A549 (cell line): ENCODE measurements around the gene WLS.

Source experiments
- CHD4 ChIP-seq: fragments of 200-600 bp; sonication (generic); IDR thresholded peaks from 2 replicates; pipeline ENCODE4 v1.6.1; 2016; ENCODE audit warnings: antibody characterized with exemption, mild to moderate bottlenecking, borderline replicate concordance
- CTCF ChIP-seq: fragments of >200 bp; sonication (Bioruptor Twin); formaldehyde crosslinking; IDR thresholded peaks from 3 replicates; pipeline ENCODE4 v1.5.1; 2016
- EP300 ChIP-seq, 2 experiments: fragments of >200 bp; sonication (Bioruptor Twin); formaldehyde crosslinking; IDR thresholded peaks; 2 replicates in 1 of 2; 3 replicates in 1 of 2; pipeline ENCODE4 v1.6.1; 2016 to 2017
- HOXB5 ChIP-seq: fragments of 250-450 bp; sonication (Bioruptor Pico); IDR thresholded peaks from 2 replicates; pipeline ENCODE4 v1.5.0; 2020; ENCODE audit warnings: mild to moderate bottlenecking, moderate library complexity
- RAD21 ChIP-seq, 2 experiments: fragments of >200 bp in 1 of 2; sonication (Bioruptor Twin) in 1 of 2; formaldehyde crosslinking in 1 of 2; IDR thresholded peaks in 1 of 2; conservative IDR thresholded peaks in 1 of 2; 2 replicates in 1 of 2; 3 replicates in 1 of 2; pipeline ENCODE4 v1.6.1; 2012 to 2018; ENCODE audit warnings: inconsistent platforms in 1 of 2
- SMC3 ChIP-seq: fragments of >200 bp; sonication (Bioruptor Twin); formaldehyde crosslinking; IDR thresholded peaks from 3 replicates; pipeline ENCODE4 v1.6.1; 2018; ENCODE audit warnings: inconsistent platforms

- TF ChIP-seq CTCF (no peak), RAD21 (conservative IDR thresholded peaks at IDR 0.05 in 1 of 2, IDR thresholded peaks at IDR 0.05 in 1 of 2) (no peak), HOXB5 (CRISPR knock-in tag) (no peak), SMC3 (no peak), CHD4 (no peak), EP300 (IDR thresholded peaks at IDR 0.05) (no peak)
These were observed 150.5 kb downstream of the WLS start for GRCh38 chr1:68081775-68082283.
